HepG2 (cell line): Measurements from ENCODE around the gene RDH16. TPM values are rescaled to one million over a fixed set of nuclear protein-coding genes. Genes with fewer than 3 reads are reported as not detected.
A peak's percentile ranks its signal among the peaks of the same experiment; 100 is the strongest.

ENCODE experiments used
- GLI4 ChIP-seq: sonication (generic); formaldehyde crosslinking; IDR thresholded peaks from 2 replicates; pipeline ENCODE4 v1.5.1; 2020; ENCODE audit warnings: missing genetic modification reagents, mild to moderate bottlenecking, moderate library complexity, borderline replicate concordance
- IKZF1 ChIP-seq: fragments of 450-650 bp; IDR thresholded peaks from 2 replicates; pipeline ENCODE4 v1.7.1; 2016
- MLX ChIP-seq: IDR thresholded peaks from 2 replicates; pipeline ENCODE4 v1.6.1; 2016
- NONO ChIP-seq, 2 experiments: fragments of 450-650 bp in 1 of 2; sonication (generic) in 1 of 2; formaldehyde crosslinking in 1 of 2; IDR thresholded peaks in 1 of 2; conservative IDR thresholded peaks in 1 of 2; 2 replicates each; pipeline versions ENCODE4 v1.6.1 to v1.8.0; 2017 to 2022; ENCODE audit warnings: mild to moderate bottlenecking in 1 of 2, missing genetic modification reagents in 1 of 2, moderate library complexity in 1 of 2
- RCOR2 ChIP-seq: IDR thresholded peaks from 2 replicates; pipeline ENCODE4 v1.6.1; 2016; ENCODE audit warnings: missing biosample characterization, missing genetic modification reagents
- SATB2 ChIP-seq: sonication (generic); formaldehyde crosslinking; IDR thresholded peaks from 2 replicates; pipeline ENCODE4 v1.5.0; 2020; ENCODE audit warnings: missing genetic modification reagents
- SMAD3 ChIP-seq: sonication (generic); formaldehyde crosslinking; IDR thresholded peaks from 2 replicates; pipeline ENCODE4 v1.4.0; 2020; ENCODE audit warnings: missing genetic modification reagents
- SOX5 ChIP-seq: IDR thresholded peaks from 2 replicates; pipeline ENCODE4 v1.6.1; 2016; ENCODE audit warnings: borderline replicate concordance
- THAP8 ChIP-seq: sonication (generic); formaldehyde crosslinking; IDR thresholded peaks from 2 replicates; pipeline ENCODE4 v1.5.1; 2020; ENCODE audit warnings: missing genetic modification reagents, mild to moderate bottlenecking, borderline replicate concordance
- TRIM22 ChIP-seq: fragments of 450-650 bp; IDR thresholded peaks from 2 replicates; pipeline ENCODE4 v1.6.1; 2017
- ZNF292 ChIP-seq: sonication (generic); formaldehyde crosslinking; IDR thresholded peaks from 2 replicates; pipeline ENCODE4 v1.8.1; 2022; ENCODE audit warnings: mild to moderate bottlenecking, low read depth, missing genetic modification reagents, borderline replicate concordance
- ZNF619 ChIP-seq: sonication (generic); formaldehyde crosslinking; IDR thresholded peaks from 2 replicates; pipeline ENCODE4 v1.4.0; 2020; ENCODE audit warnings: mild to moderate bottlenecking, missing genetic modification reagents
- ZNF773 ChIP-seq: sonication (generic); formaldehyde crosslinking; IDR thresholded peaks from 2 replicates; pipeline ENCODE4 v1.4.0; 2020; ENCODE audit warnings: missing genetic modification reagents, borderline replicate concordance
- ZNF792 ChIP-seq: IDR thresholded peaks from 2 replicates; pipeline ENCODE4 v1.6.1; 2016
- ZNF839 ChIP-seq: sonication (generic); formaldehyde crosslinking; IDR thresholded peaks from 2 replicates; pipeline ENCODE4 v1.4.0; 2020; ENCODE audit warnings: missing genetic modification reagents, mild to moderate bottlenecking, borderline replicate concordance
- ZSCAN29 ChIP-seq: sonication (generic); formaldehyde crosslinking; conservative IDR thresholded peaks from 2 replicates; pipeline ENCODE4 v1.4.0; 2020; ENCODE audit warnings: mild to moderate bottlenecking, missing genetic modification reagents
- ZSCAN31 ChIP-seq: sonication (generic); formaldehyde crosslinking; IDR thresholded peaks from 2 replicates; pipeline ENCODE4 v1.5.0; 2020; ENCODE audit warnings: low read depth, mild to moderate bottlenecking, missing genetic modification reagents
- polyA plus RNA-seq, 8 experiments: library from polyadenylated mRNA; depleted of rRNA in 3 of 8; stranded (reverse) in 7 of 8; unstranded in 1 of 8; fragments of >200 nt; fragmentation: Illumina TruSeq in 4 of 8; extraction: Trizol in 4 of 8; gene quantifications; 2 replicates each; pipeline versions ENCODE4 v1.2.1 to v1.2.3, GENCODE V29; 2011 to 2016; ENCODE audit warnings: low read depth in 4 of 8, missing spikeins in 1 of 8, mixed read lengths in 1 of 8; ENCODE audit not compliant: insufficient read depth in 1 of 8
- total RNA-seq, 5 experiments: library from RNA; depleted of rRNA; stranded (reverse); fragments of >200 nt; fragmentation: Illumina TruSeq; extraction: Trizol; gene quantifications; 2 replicates each; pipeline ENCODE4 v1.2.3, GENCODE V29; 2016; ENCODE audit warnings: low read depth in 1 of 5
- TF ChIP-seq, protein P1 (sequence below): sonication (generic); formaldehyde crosslinking; IDR thresholded peaks from 2 replicates; pipeline ENCODE4 v1.4.0; 2020; ENCODE audit warnings: mild to moderate bottlenecking, missing genetic modification reagents
- TF ChIP-seq, protein P2 (sequence below): sonication (generic); formaldehyde crosslinking; IDR thresholded peaks from 2 replicates; pipeline ENCODE4 v1.5.1; 2020; ENCODE audit warnings: mild to moderate bottlenecking, missing genetic modification reagents, borderline replicate concordance
- TF ChIP-seq, protein P3 (sequence below): sonication (generic); formaldehyde crosslinking; IDR thresholded peaks from 2 replicates; pipeline ENCODE4 v1.4.0; 2020; ENCODE audit warnings: missing genetic modification reagents

The RDH16 gene
- total and polyA plus RNA-seq, 2 of the 13 experiments (the other 11 are each of a cell fraction or from before 2014, with no cell fraction given) = 0.05 to 0.13 TPM

DNA sequence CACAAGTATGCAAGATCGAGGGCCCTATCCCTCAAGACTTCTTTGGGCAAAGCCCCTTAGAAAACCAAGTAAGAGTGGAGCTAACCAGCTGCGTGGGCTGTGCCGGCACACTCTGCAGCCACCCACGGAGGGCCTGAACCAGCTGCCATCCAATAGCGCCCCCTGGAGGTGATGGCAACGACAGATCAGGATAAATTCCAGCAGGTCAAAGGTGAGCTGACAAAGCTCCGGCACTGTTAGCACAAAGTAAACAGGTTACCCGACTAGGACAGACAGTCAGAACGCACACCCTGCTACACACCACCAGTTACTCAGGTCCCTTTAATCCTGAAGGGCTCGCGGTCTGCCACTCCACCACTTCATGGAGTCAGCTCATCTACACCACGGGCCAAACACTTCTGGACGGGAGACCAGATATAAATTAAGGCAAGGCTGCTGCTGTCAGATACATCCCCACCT, 44.1 kb upstream of the RDH16 start (continued):
- TF ChIP-seq, protein P1, sequence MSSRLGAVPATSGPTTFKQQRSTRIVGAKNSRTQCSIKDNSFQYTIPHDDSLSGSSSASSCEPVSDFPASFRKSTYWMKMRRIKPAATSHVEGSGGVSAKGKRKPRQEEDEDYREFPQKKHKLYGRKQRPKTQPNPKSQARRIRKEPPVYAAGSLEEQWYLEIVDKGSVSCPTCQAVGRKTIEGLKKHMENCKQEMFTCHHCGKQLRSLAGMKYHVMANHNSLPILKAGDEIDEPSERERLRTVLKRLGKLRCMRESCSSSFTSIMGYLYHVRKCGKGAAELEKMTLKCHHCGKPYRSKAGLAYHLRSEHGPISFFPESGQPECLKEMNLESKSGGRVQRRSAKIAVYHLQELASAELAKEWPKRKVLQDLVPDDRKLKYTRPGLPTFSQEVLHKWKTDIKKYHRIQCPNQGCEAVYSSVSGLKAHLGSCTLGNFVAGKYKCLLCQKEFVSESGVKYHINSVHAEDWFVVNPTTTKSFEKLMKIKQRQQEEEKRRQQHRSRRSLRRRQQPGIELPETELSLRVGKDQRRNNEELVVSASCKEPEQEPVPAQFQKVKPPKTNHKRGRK (CRISPR knock-in tag) = no peak
- TF ChIP-seq ZSCAN31 (CRISPR knock-in tag) (no peak), NONO (IDR thresholded peaks at IDR 0.05) (no peak), NONO (CRISPR knock-in tag; conservative IDR thresholded peaks at IDR 0.05) (peak; percentile 60; the same call in 1 of the 2 replicates), ZNF839 (CRISPR knock-in tag) (no peak), GLI4 (CRISPR knock-in tag) (0 out of 2 replicates have a peak, but pooled peaks have one; percentile 54), IKZF1 (no peak), ZSCAN29 (CRISPR knock-in tag) (no peak), ZNF773 (CRISPR knock-in tag) (no peak), SOX5 (CRISPR knock-in tag) (peak; percentile 71; the same call in 1 of the 2 replicates), ZNF619 (no peak), SATB2 (no peak), TRIM22 (no peak), THAP8 (CRISPR knock-in tag) (no peak; the same call in 1 of the 2 replicates), MLX (peak; percentile 28; the same call in 1 of the 2 replicates), ZNF292 (CRISPR knock-in tag) (peak; percentile 91; the same call in 1 of the 2 replicates), ZNF792 (CRISPR knock-in tag) (peak; percentile 90), RCOR2 (CRISPR knock-in tag) (peak; percentile 80), SMAD3 (CRISPR knock-in tag) (0 out of 2 replicates have a peak, but pooled peaks have one; percentile 53)
- TF ChIP-seq, protein P2, sequence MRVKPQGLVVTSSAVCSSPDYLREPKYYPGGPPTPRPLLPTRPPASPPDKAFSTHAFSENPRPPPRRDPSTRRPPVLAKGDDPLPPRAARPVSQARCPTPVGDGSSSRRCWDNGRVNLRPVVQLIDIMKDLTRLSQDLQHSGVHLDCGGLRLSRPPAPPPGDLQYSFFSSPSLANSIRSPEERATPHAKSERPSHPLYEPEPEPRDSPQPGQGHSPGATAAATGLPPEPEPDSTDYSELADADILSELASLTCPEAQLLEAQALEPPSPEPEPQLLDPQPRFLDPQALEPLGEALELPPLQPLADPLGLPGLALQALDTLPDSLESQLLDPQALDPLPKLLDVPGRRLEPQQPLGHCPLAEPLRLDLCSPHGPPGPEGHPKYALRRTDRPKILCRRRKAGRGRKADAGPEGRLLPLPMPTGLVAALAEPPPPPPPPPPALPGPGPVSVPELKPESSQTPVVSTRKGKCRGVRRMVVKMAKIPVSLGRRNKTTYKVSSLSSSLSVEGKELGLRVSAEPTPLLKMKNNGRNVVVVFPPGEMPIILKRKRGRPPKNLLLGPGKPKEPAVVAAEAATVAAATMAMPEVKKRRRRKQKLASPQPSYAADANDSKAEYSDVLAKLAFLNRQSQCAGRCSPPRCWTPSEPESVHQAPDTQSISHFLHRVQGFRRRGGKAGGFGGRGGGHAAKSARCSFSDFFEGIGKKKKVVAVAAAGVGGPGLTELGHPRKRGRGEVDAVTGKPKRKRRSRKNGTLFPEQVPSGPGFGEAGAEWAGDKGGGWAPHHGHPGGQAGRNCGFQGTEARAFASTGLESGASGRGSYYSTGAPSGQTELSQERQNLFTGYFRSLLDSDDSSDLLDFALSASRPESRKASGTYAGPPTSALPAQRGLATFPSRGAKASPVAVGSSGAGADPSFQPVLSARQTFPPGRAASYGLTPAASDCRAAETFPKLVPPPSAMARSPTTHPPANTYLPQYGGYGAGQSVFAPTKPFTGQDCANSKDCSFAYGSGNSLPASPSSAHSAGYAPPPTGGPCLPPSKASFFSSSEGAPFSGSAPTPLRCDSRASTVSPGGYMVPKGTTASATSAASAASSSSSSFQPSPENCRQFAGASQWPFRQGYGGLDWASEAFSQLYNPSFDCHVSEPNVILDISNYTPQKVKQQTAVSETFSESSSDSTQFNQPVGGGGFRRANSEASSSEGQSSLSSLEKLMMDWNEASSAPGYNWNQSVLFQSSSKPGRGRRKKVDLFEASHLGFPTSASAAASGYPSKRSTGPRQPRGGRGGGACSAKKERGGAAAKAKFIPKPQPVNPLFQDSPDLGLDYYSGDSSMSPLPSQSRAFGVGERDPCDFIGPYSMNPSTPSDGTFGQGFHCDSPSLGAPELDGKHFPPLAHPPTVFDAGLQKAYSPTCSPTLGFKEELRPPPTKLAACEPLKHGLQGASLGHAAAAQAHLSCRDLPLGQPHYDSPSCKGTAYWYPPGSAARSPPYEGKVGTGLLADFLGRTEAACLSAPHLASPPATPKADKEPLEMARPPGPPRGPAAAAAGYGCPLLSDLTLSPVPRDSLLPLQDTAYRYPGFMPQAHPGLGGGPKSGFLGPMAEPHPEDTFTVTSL (CRISPR knock-in tag) = peak; percentile 50
- TF ChIP-seq, protein P3, sequence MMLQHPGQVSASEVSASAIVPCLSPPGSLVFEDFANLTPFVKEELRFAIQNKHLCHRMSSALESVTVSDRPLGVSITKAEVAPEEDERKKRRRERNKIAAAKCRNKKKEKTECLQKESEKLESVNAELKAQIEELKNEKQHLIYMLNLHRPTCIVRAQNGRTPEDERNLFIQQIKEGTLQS (CRISPR knock-in tag) = no peak
